HG03175 (cell line): ENCODE data around the gene GDNF.

Experiments used
- ATAC-seq: cut with Tn5 transposase; IDR thresholded peaks from one replicate; pipeline ENCODE4 v1.9.1; 2021; ENCODE audit warnings: mild to moderate bottlenecking, moderate library complexity; ENCODE audit not compliant: unreplicated experiment

GDNF gene

DNA sequence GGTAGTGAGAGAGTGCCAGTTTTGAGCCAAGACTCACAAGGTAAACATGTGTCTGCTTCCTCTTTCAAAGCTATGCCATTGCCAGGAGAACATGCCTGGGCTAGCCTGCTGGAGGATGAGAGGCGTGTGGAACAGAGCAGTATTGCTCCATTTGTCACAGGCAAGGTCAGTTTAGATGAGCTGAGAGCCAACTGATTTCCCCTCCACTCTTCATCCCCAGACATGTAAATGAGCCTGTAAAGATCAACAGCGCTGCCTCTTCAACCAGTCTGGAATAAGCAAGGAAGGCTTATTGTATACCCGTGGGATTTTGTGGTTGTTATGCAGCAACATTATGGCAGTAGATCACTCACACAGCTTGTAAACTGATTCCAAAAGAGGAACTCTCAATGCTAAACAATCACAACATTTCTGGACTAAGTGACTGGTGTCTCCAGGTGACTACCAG lies 8.2 kb upstream of the GDNF start:
- ATAC-seq, result peak; percentile 64

DNA sequence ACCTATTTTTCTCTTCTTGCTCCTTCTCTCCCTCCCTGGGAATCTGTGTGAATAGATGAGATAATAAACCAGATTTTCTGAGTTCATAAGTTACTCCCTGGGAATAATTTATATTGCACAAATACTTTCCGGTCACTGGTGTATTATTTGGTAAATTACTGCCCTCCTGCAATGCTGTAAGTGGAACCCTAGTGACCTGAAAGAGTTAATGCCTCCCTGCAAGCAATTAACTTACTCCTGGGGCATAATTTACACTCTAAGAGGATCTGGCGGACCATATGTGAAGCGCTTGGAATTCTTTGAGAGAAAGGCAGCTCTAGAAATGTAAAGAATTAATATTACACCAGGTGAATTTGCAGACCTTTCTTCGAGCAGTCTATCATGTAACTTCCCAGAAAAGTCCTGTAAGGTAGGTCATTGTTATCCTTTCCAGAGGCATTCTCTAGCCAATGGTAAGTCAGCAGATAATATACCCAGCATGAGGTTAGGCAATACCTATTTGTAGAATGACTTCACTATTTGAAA lies 7.0 kb upstream of the GDNF start:
- no peak for ATAC-seq

DNA sequence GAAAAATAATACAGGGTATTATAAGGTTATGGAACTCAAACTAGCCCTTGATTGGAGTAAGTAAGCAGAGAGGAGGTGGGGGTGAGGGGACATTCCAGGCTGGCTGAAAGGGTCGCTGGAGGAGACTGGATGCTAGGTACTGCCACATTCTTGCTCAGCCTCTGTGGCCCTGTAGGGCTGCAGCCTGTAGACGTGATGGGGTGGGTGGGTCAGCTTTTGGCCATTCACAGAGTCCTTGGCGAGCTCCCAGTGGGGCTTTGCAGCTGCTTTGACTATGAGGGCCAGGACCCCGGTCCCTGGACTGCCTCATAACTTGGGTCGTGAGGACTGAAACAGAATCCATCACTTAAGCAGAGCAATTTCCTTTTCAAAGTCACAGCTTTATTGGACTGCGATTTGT lies 4.2 kb upstream of the GDNF start:
- ATAC-seq, result no peak

DNA sequence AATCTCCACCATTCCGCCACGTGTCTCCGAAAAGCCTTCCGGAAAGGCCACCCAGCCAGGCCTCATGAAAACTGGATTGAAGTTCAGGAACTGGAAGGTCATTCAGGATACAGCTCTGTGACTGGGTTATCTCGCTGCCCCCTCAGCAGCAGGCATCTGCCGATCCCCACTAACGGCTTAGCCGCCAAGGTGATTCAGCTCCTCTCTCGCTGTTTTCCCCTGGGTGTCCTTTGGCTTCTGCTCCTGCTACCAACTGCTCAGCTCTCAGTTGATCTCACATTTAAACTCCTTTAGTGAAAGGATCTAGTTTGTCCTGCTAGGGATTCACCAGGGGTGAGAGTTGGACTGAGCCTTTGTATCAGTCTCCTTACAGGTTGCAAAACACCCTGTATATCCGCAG lies 2.2 kb upstream of the GDNF start:
- ATAC-seq, result no peak

DNA sequence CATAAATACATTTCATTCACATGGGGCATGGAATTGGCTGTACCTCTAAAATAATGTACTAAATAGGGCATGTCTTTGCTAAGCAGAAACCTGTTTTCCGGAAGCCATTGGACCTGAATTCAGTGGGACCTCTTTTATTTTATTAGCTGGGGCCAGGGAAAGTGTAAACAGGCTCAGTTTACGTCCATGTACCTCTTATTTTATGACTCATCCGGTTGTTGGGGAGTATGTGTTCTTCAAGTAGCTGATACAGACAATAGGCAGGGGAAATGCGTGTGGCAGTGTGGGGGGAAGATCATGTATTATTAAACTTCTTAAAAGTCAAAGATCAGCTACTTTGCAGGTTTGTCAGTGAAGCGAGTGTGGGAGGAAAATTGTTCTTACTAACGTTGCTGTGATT lies 1.4 kb upstream of the GDNF start:
- no peak for ATAC-seq

DNA sequence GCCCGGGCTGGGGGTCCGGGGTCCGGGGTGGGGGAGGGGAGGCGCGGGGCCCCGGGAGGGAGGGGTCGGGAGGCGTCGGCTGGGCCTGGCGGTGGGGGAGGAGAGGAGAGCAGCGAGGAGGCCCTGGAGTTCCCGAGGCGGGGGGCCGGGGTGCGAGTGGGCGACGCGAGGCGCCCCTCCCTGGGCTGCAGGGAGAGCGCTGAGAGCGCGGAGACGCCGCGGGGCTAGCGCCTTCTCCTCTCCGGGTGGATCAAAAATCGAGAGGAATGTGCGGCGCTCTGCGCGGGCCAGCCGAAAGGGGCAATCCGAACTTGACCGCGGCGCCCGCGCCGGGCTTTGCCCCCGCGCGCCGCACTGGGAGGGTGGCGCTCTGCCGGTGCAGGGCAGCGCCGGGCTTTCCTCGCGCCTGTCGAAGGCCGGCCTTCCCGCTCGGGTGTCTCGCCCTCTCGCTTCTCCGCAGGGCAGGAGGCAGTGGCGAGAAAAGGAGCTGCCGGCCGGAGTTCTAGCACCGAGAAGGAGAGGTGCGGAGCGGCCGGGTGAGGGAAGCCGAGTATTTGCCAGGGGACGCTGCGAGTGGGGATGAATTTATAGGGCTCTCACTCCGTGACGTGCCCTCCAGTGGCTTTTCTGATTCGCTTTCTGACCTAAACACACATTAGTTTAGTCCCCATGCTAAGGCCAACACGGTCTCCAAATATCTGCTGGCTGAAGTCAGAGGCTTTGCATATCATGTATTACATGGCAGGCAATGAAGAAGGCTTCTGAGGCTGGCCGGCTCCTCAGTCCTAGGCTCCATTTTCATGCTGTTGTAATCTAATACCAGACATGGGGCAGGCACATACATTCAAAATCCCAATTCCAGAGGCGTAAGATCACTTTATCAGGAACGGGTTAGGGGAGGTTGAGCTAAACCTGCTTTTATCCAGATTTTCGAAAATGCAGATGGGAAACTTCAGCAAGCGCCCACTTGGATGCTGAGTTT lies 503 bp upstream of the GDNF start:
- ATAC-seq, result no peak

DNA sequence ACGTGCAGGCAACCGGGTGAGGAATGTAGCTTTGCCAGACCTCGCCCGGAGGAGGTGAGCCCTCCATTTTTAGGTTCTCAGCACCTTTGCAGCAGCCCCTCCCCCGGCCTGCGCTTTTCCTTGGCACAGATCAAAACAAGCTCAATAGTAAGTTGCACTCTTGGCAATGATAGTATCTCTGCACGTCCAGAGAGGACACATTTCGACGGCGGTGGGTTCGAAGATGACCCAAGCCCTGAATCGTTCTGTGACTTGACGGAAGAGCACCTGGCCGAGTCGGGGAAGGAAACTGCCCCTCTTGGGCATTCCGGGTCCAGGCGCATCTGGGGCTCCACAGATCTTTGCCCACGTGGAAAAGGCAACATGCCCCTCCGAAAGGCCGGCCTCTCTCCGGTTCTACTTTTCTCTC lies 904 bp downstream of the GDNF start:
- no peak for ATAC-seq

DNA sequence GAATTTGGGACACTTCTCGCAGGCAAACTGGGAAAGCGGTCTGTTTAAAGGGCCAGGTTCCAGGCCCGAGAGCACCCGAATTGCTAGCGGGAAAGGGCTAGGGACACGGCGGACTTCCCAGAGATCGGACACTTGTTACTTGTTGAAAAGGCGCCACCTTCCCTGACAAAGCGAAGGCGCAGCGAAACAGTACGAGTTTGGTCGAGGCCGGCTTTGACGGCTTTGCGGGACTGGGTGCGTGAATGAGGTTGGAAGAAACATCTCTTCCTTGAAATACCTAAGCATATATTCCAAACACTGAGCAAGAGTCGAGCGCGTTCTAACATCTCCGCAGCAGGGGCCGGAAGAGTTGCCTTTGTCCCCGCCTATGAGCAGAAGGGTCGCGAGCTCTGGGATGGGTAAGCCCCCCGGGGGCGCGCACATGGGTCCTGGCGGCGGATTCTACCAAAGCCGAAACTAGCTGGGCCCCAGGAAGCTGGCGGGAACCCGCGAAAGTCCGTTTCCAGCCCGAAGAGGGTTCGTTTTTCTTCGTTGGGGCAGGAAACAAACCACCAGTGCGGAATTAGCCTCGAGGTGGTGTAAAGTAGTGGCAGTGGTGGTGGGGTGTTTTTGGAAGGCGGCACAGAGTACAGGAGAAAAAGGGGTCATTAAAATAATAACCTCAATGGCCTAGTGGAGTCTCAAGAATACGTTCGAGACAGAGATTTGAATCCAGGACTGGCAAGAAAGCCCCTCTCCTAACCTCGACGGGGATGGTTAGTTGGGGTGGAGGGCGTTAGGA lies 1.5 kb downstream of the GDNF start:
- no peak for ATAC-seq

DNA sequence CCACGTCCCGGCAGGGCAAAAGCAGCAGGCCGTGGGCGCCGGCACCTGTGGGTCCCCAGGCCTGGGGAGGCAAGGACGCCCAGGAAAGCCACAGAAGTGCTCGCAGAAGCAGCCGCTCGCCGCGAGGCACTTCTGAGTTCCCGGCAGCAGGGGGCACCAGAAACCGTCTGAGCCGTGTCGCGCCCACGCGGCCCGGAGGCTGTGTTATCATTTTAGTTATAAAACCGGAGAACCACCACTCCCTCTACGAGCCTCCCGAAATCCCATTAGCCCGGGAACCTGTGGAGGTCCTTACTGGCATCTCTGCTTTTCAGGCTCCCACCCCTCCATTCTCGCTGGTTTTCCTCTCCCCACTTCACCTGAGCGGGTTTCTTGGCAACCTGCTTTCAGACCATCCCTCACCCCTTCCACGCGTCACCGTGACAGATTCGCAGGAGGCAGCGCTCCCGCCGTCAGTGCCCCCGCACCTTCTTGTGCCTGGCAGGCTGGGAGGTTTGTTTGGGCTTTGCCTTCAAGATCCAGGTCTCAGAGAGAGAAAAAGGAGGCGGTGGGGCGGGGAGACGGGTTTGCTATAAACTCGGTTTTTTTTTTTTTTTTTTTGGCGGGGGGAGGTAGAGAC lies 2.3 kb downstream of the GDNF start:
- peak; percentile 74 for ATAC-seq

DNA sequence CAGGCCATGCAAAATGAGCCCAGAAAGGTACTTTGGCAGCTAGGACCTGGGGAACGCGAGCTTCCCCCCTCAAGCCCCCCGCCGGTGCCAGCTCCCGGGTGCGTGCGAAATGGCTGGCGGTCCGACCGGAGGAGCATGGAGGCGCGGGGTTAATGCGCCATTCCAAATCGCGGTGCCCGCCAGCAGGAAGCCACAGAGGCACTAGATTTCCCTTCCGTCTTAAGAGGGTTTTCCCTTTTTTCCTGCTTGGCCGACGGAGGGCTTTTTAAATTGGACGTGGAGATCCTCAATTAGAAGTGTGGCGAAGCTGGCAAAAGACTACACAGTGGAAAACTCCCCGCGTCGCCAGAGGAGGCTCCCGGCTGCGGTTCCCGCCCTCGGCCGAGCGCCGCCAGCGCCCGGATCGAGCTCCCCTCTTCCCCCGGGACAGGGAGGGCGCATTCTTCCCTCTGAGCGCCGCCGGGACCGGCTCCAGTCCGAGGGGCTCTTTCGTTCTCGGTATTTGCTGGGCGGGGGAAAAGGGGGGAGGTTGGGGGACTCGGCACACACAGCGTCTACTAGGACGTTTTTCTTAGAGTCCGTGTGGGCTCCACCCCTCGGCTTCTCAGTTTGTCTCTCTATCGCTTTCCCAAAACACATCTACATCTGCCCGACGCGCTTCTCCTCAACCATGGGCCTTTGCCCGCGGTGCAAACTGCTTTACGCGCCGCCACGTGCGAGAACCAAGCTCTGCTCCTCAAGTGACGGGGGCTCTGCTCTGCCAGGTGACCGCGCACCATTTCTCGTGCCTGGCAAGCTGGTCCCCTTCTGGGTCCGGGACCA lies 3.0 kb downstream of the GDNF start:
- ATAC-seq, result no peak

DNA sequence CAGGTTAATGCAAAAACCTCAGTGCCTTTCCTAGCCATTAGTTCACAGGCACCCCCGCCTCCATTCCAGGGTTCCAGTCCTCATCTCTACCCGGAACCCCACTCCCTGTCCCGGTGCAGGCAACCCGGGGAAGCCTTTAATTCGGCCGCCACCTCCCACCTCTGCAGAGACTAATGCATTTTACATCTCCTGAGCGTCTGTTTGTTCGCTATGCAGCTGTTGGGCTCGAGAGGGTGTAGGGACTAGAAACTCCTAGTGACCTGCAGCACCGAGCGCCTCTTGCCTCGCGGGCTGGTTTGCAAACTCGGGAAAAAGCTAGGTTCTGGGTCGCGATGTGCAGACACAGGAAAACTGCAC lies 3.6 kb downstream of the GDNF start:
- ATAC-seq, result no peak

DNA sequence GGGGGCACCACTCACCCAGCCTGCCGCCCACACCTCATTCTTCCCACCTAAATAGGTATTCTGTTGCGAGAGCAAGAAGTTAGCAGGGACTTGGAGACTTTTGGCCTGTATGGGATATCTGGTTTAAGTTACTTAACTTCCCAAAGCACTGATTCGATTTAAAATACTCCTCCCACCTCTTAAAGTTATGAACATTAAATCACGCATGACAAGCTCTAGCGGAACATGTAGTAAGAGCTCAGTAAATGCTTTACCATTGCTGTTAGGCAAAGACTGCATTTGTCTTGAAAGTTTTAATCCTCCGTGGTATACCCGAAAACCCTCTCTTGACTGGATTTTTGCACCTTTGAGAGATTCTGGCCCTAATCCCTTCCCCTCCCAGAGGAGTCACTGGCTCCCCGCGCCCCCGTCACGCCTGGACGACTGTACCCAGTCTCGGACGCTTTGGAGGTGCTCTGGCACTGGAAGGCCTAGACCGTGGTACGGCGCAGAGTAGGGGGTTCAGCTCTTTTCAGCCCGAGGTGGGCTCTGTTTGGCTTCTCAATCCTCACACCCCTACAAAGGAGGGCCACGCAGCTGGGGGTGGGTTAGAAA lies 4.4 kb downstream of the GDNF start:
- ATAC-seq, result no peak

DNA sequence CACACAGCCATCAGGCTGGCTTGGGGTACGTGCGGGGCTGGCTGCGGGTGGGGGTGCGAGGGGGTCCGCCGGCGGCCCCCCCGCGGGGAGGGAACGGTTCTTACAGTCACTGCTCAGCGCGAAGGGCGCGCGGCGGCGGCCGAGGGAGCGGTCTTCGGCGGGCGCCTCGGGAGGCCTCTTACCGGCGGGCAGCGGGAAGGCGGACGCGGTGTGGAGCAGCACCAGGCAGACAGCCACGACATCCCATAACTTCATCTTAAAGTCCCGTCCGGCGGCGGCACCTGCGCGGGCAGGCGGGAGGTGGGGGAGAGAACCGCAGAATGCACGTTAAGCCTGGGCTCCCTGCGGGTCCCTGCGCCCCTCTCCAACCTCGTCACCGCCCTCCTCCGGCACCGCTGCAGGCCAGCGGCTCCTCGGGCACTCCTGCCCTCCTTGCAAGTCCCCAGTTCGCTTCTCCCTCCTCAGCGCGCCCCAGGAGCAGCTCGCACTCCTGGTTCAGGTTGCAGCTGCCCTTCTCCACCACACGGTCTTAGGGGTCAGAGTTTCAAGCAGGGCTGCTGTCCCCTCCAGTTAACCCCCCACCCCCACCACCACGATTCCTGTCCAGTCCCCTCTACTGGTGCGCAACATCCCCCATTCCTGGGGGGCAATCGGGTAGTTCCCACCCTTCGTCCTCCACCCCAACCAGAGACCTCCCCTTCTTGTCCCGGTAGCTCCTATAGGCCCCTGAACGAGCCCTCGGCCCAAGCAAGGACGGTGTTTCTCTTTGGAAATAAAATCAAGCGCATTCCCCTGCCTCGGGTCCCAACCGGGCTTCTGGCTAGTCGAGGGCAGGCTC lies 5.1 kb downstream of the GDNF start:
- no peak for ATAC-seq

DNA sequence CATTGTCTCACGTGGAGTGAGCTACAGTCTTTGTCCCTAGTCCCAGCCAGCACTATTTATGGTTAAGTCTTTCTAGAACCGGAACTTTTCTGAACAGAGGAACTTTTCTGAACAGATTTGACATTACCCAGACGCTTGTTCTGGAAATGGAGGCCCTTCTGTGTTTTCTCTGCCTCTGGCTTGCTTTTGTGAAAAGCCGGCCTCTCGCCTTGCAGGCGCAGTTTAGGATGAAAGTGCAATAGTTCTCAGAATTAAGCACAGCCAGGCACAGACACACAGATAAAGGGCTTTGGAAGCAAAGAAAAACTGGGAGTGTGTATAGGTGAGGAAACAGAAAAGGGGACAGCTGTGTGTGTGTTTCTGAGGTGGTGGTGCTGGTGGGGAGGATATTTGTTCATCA lies 5.9 kb downstream of the GDNF start:
- no peak for ATAC-seq

DNA sequence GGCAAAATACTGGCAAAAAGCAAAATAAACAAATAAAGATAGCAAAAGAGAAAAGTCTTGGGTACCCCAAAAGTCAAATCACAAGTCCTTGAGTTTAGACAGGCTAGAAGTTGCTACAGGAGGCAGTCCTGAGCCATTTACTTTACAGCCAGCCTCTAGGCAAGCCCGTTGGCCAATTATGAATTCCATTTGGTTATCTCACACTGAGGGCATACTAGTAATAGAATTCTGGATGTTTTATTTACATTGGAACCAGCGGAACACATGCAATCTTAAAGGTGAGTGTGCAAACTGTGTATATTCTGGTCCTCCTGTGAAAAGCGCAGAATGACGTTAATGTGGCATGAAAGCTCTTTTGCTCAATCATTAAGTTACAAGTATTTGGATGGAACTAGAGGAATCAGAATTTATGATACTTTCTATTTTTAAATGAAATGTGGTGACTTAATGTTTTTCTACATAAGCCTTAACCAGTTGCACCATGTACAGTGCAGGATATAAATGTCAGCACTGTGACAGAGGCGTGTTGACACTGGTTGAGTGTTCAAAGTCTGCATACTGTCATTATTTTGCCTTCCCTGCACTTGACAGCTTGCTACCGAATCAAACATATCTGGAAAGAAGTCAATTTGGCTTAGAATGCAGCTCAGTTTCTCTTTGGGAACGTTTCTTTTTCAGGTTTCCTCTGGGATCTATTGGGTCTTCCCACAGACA lies 7.9 kb downstream of the GDNF start:
- ATAC-seq, result no peak

DNA sequence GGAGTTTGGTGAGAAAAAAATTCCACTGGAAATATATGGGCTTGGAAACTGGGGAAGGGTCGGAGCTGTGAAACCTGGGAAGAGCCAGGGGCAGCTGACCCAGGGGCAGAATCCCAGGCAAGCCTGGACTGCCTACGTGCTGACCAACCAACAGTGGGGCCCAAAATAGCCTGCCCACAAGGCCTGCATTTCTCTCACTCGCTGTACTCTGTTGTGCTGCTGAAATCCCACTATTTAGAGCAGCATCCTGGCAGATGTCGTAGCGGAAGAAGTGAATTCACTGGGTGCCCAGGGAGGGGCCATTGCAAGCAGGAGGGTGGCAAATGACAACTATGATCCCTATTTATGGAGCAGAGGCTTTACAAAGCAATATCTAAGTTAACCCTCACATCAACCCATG lies 9.5 kb downstream of the GDNF start:
- ATAC-seq, result no peak

DNA sequence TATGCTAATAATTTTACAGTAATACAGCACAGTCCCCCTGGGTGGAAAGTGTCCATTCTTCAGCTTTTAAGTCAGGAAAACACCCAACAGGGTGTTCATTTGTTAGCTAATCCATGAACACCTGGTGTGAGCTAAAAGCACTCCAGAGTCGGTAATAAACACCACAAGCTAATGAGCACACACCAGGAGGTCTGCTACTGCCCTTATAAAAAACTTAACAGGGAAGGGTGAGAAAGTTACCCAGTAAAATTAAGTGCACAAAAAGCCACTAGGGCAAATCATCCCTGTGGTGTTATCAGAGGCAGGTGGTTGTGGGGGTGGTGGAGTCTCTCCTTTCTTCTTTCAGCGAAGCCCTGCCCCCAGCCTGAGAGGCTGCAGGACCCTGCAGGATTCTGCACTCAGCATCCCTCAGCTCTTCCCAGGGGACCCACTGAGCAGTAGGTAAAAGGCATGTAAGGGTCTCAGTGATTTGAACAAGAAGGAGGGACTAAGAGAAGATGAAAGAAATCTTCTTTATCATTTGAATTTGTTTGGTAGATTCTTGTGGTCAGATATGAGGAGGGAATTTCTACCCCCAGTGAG lies 14.4 kb downstream of the GDNF start:
- ATAC-seq, result no peak

DNA sequence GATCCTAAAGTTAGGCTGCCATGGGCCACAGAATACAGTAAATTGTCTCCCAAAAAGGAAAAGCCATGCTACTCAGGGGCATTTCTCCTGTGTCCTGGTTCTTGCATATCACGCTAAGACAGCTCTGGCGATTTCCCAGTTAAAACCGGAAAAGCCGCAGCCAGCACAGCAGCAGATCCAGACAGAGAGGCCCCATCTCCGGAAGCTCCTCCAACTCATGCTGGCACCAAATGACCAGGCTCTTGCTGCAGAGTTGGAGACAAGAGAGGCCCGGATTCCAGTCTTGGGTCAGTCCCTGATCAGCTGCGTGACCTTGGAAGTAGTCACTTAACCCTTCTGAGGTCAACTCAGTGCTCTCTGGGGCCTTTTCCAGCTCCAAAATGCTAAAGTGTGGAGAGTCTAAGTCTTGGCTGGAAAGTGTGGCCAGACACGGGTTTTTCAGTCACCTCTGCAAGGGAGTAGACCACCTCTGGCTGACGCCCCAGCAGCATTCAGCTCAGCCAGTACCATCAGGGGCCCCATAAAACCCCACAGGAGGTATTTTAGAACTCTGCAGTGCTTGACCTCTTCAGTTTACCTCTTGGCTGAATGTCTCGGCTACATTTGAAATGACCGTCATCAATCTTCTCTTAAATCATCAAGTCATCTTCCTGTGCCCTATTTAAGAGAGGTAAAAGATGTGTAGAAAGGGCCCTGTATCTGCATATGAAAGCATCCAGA lies 16.2 kb downstream of the GDNF start:
- ATAC-seq, result no peak
